Right forelimb (tissue), 1 donor: ENCODE data around the gene COL1A1.
A peak's percentile ranks its signal among the peaks of the same experiment; 100 is the strongest.

Experiments used
- DNase-seq: peaks from one replicate; pipeline ENCODE4 v3.0.0-alpha.2; 2018

Gene COL1A1

DNA sequence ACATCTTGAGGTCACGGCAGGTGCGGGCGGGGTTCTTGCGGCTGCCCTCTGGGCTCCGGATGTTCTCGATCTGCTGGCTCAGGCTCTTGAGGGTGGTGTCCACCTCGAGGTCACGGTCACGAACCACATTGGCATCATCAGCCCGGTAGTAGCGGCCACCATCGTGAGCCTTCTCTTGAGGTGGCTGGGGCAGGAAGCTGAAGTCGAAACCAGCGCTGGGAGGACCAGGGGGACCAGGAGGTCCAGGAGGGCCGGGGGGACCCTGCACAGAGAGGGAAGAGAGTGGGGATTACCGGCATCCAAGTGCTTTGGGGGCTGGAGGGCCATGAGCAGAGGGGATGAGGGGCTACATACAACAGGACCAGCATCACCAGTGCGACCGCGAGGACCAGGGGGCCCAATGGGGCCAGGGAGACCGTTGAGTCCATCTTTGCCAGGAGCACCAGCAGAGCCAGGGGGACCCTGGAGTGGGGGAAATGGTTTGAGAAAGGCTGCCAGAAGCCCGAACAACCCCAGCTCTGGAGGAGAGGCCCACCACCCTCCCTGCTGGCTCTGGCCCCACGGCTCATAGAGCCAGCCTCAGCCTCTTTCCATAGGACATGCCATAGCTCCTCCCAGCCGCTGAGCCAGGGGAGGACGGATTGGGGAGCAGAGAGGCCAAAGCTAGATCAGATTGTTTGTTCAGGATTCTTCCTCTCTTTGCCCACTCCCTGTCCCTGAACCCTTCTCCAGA lies 14.6 kb downstream of the COL1A1 start:
- DNase-seq: peak; percentile 84

GRCh38 chr17:50185631-50186471 lies 15.6 kb downstream of the COL1A1 start:
- peak; percentile 71 for DNase-seq

DNA sequence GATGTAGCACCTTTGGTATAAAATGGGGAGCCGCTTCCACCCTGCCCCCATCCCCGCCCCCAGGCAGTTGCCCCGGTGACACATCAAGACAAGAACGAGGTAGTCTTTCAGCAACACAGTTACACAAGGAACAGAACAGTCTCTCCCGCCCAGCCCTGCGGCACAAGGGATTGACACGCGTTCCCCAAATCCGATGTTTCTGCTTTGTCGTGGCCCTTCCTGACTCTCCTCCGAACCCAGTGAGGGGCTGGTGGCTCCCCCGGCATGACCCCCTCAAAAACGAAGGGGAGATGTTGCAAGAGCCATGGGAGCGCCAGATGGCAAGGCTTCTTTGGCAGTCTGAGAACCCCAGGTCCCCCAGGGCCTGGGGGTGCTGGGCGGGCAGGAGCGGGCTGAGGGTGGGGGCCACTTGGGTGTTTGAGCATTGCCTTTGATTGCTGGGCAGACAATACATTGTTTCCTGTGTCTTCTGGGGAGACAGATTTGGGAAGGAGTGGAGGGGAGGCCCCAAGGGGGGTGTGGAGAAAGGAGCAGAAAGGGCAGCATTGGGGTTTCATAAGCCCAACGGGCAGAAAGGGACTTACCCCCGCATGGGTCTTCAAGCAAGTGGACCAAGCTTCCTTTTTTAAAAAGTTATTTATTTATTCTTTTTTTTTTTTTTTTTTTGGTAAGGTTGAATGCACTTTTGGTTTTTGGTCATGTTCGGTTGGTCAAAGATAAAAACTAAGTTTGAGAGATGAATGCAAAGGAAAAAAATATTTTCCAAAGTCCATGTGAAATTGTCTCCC lies 16.6 kb downstream of the COL1A1 start:
- DNase-seq: peak; percentile 82

DNA sequence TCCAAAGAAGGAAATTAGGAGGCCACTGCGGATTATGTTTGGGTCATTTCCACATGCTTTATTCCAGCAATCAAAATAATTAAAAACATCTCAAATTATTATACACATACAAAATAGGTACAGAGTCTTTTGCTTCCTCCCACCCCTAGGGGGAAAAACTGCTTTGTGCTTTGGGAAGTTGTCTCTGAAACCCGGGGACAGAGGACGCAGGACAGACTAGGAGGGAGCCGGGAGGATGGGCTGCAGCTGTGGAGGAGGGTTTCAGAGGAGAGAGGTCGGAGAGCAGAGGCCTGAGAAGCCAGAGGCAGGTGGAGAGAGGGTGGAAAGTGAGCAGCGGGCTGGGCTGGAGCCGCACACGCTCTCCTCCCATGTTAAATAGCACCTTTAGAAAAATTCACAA lies 17.4 kb downstream of the COL1A1 start:
- no peak for DNase-seq

DNA sequence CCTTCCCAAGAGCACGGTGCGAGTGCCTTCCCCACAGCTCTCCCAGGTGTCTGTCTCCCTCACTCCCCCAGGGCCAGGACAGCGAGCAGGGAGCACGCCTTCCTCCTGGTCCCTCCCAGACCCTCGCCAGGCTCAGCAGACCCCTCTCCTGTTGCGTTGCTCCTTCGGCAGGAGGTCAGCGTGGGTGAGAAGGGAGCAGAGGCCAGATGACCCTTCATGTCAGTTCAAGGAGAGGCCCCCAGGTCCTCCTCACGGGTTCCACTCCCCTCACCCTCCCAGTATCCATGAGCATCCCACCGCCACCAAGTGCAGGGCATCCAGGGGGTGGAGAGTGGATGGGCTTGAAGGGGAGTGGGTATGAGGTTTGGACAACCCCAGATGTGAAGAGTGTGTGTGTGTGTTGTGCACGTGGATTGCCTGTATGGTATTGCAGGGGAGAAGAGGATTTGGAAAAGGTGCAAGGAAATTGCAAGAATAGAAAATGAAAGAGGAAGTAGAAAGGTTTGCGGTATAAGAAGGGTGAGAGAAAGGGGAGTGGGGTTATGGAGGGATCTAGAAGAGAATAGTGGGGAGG lies 17.9 kb downstream of the COL1A1 start:
- peak; percentile 81 for DNase-seq

GRCh38 chr17:50182783-50183420 lies 18.5 kb downstream of the COL1A1 start:
- no peak for DNase-seq

- DNase-seq: peak; percentile 77
Measured at GRCh38 chr17:50181591-50182560, 19.6 kb downstream of the COL1A1 start.

- peak; percentile 76 for DNase-seq
Measured at GRCh38 chr17:50181144-50181543, 20.3 kb downstream of the COL1A1 start.

- DNase-seq: no peak
Measured at GRCh38 chr17:50180620-50181019, 20.8 kb downstream of the COL1A1 start.

DNA sequence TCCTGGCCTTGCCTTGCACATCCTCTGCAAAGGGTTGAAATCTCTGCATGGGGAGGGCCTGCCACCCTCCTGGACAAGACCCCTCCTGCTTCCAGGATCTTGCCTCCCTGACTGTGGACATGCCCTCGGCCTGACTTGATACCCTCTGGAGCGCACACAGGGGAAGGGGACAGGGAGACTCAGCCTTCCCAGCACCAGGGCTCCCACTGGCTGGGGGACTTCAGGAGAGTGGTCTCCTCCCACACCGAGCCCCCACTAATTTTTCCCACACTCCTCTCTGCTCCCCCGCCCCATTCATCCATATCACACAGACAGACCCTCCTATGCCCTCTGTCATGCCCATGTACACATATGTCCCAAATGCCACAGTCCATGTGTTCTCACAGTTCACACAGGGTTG lies 21.3 kb downstream of the COL1A1 start:
- DNase-seq: peak; percentile 55

- peak; percentile 86 for DNase-seq
Measured at GRCh38 chr17:50177983-50178834, 23.2 kb downstream of the COL1A1 start.

- DNase-seq: no peak
Measured at GRCh38 chr17:50177476-50177875, 24.0 kb downstream of the COL1A1 start.

DNA sequence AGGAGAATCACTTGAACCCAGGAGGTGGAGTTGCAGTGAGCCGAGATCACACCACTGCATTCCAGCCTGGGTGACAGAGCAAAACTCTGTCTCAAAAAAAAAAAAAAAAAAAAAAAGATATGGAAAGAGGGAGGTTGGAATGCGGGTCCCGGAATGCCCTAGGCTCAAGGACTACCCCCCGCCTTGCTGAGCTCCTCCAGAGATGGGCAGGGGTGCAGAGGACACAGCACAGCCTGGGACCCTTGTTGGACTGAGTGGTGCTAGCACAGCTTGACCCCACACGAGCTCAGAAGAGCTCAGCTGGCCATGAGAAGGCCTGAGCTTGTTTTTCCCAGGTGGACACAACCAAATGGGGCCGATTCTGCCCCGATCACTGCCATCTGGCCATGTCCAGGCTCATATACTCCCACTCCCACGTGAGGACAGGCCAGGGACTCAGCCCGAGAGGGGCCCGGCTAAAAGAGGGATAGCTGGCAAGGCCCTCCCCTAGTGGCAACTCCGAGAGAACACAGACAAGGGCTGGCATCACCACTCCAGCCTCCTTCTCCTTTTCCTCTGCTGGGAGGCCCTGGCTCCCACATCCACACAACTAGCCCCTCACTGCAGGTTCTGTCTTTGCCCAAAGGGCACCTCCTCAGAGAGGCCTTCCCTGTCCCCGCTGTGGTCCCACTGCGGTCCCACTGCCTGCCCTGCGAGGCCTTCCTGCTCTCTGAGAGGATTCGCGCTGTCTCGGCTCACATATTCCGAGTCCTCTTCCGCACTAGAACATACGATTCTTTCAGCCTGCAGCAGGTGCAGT lies 24.7 kb downstream of the COL1A1 start:
- DNase-seq: peak; percentile 57

GRCh38 chr17:50175035-50175807 lies 26.2 kb downstream of the COL1A1 start:
- peak; percentile 50 for DNase-seq

GRCh38 chr17:50174444-50174843 lies 27.0 kb downstream of the COL1A1 start:
- DNase-seq: peak; percentile 29

- peak; percentile 86 for DNase-seq
Measured at GRCh38 chr17:50173335-50173941, 28.0 kb downstream of the COL1A1 start.

DNA sequence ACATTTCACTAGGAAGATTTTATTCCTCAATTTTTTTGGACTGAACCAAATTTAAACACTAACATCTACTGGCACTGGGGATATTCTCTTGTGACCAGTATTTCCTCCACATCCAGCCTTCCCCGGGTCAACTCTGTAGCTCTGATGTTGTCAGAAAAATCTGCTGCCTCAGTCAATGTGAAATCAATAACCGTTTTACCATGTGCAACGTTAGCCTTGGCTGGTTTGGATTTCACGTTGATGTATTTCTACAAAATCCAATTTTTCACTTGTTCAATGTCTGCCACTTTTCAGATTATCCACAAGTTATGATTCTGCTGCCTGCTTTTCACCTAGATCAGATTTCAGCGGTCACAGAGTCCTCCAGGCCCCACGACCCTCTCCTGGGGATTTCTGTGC lies 28.5 kb downstream of the COL1A1 start:
- no peak for DNase-seq

- DNase-seq: peak; percentile 48
Measured at GRCh38 chr17:50172130-50172529, 29.3 kb downstream of the COL1A1 start.
